HG03342 (cell line): ENCODE measurements around the gene GCFC2.
"Not testable (repeated sequence)": the region's sequence is repeated elsewhere in the genome, so short reads cannot be mapped to it uniquely, and the experiment has no call there.

Source experiments
- ATAC-seq: cut with Tn5 transposase; IDR thresholded peaks from one replicate; pipeline ENCODE4 v1.9.1; 2021; ENCODE audit warnings: mild to moderate bottlenecking, moderate library complexity; ENCODE audit not compliant: unreplicated experiment

Gene GCFC2

GRCh38 chr2:75683430-75683829, 27.3 kb downstream of the GCFC2 start:
- not testable (repeated sequence) for ATAC-seq

- ATAC-seq = no peak
Observed at GRCh38 chr2:75680402-75680801, 30.3 kb downstream of the GCFC2 start.

- ATAC-seq = no peak
Observed at GRCh38 chr2:75679556-75679955, 31.2 kb downstream of the GCFC2 start.

GRCh38 chr2:75676464-75676863, 34.3 kb downstream of the GCFC2 start:
- ATAC-seq = no peak

GRCh38 chr2:75675908-75676307, 34.8 kb downstream of the GCFC2 start:
- ATAC-seq = no peak

GRCh38 chr2:75675423-75675822, 35.3 kb downstream of the GCFC2 start:
- not testable (repeated sequence) for ATAC-seq

- ATAC-seq = no peak
Observed at GRCh38 chr2:75667884-75668283, 42.8 kb downstream of the GCFC2 start.

GRCh38 chr2:75666911-75667310, 43.8 kb downstream of the GCFC2 start:
- no peak for ATAC-seq

GRCh38 chr2:75657798-75658197, 52.9 kb downstream of the GCFC2 start:
- ATAC-seq = no peak

GRCh38 chr2:75656563-75656962, 54.2 kb downstream of the GCFC2 start:
- ATAC-seq = no peak

GRCh38 chr2:75655861-75656260, 54.9 kb downstream of the GCFC2 start:
- no peak for ATAC-seq

- ATAC-seq = no peak
Observed at GRCh38 chr2:75654012-75654411, 56.7 kb downstream of the GCFC2 start.

GRCh38 chr2:75647771-75648170, 62.9 kb downstream of the GCFC2 start:
- ATAC-seq = no peak

- peak; percentile 94 for ATAC-seq
Observed at GRCh38 chr2:75646583-75647425, 63.9 kb downstream of the GCFC2 start, which contains the start of gene MRPL19. Gene MRPL19 (plus strand): TSS chr2:75646783. CDS start chr2:75646808, 25 bp downstream.

- ATAC-seq = peak; percentile 1
Observed at GRCh38 chr2:75646090-75646582, 64.6 kb downstream of the GCFC2 start.

- no peak for ATAC-seq
Observed at GRCh38 chr2:75645643-75646042, 65.1 kb downstream of the GCFC2 start.

GRCh38 chr2:75643980-75644379, 66.7 kb downstream of the GCFC2 start:
- no peak for ATAC-seq

- ATAC-seq = no peak
Observed at GRCh38 chr2:75641587-75641986, 69.1 kb downstream of the GCFC2 start.

GRCh38 chr2:75640621-75641121, 70.0 kb downstream of the GCFC2 start:
- ATAC-seq = peak; percentile 98

- no peak for ATAC-seq
Observed at GRCh38 chr2:75637568-75637967, 73.1 kb downstream of the GCFC2 start.

- no peak for ATAC-seq
Observed at GRCh38 chr2:75634945-75635344, 75.8 kb downstream of the GCFC2 start.

GRCh38 chr2:75633620-75634019, 77.1 kb downstream of the GCFC2 start:
- no peak for ATAC-seq
